ENCODE measurements around the gene R3HDML. TPM values are rescaled to one million over a fixed set of nuclear protein-coding genes. Genes with fewer than 3 reads are reported as not detected.

Gene R3HDML
- total and polyA plus RNA-seq, 2 of the 13 experiments (the other 11 are each of a cell fraction or from before 2014, with no cell fraction given): not detected

- TF ChIP-seq, protein P1, sequence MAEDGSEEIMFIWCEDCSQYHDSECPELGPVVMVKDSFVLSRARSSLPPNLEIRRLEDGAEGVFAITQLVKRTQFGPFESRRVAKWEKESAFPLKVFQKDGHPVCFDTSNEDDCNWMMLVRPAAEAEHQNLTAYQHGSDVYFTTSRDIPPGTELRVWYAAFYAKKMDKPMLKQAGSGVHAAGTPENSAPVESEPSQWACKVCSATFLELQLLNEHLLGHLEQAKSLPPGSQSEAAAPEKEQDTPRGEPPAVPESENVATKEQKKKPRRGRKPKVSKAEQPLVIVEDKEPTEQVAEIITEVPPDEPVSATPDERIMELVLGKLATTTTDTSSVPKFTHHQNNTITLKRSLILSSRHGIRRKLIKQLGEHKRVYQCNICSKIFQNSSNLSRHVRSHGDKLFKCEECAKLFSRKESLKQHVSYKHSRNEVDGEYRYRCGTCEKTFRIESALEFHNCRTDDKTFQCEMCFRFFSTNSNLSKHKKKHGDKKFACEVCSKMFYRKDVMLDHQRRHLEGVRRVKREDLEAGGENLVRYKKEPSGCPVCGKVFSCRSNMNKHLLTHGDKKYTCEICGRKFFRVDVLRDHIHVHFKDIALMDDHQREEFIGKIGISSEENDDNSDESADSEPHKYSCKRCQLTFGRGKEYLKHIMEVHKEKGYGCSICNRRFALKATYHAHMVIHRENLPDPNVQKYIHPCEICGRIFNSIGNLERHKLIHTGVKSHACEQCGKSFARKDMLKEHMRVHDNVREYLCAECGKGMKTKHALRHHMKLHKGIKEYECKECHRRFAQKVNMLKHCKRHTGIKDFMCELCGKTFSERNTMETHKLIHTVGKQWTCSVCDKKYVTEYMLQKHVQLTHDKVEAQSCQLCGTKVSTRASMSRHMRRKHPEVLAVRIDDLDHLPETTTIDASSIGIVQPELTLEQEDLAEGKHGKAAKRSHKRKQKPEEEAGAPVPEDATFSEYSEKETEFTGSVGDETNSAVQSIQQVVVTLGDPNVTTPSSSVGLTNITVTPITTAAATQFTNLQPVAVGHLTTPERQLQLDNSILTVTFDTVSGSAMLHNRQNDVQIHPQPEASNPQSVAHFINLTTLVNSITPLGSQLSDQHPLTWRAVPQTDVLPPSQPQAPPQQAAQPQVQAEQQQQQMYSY (CRISPR knock-in tag; IDR thresholded peaks at IDR 0.05): no peak
- peak; percentile 65; the same call in 1 of the 2 replicates for TF ChIP-seq SOX5 (CRISPR knock-in tag; IDR thresholded peaks at IDR 0.05; ENCODE audit: borderline replicate concordance)
- 0 out of 2 replicates have a peak, but pooled peaks have one; percentile 10 for TF ChIP-seq MIER2 (CRISPR knock-in tag; IDR thresholded peaks at IDR 0.05)
- TF ChIP-seq ZFP41 (CRISPR knock-in tag; IDR thresholded peaks at IDR 0.05; ENCODE audit: borderline replicate concordance): no peak
- TF ChIP-seq, protein P2, sequence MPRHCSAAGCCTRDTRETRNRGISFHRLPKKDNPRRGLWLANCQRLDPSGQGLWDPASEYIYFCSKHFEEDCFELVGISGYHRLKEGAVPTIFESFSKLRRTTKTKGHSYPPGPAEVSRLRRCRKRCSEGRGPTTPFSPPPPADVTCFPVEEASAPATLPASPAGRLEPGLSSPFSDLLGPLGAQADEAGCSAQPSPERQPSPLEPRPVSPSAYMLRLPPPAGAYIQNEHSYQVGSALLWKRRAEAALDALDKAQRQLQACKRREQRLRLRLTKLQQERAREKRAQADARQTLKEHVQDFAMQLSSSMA (CRISPR knock-in tag; IDR thresholded peaks at IDR 0.05): 0 out of 2 replicates have a peak, but pooled peaks have one; percentile 37
- 0 out of 2 replicates have a peak, but pooled peaks have one; percentile 2 for TF ChIP-seq ZSCAN29 (CRISPR knock-in tag; conservative IDR thresholded peaks at IDR 0.05)
- TF ChIP-seq RELA (CRISPR knock-in tag; IDR thresholded peaks at IDR 0.05): no peak
- TF ChIP-seq, protein P3, sequence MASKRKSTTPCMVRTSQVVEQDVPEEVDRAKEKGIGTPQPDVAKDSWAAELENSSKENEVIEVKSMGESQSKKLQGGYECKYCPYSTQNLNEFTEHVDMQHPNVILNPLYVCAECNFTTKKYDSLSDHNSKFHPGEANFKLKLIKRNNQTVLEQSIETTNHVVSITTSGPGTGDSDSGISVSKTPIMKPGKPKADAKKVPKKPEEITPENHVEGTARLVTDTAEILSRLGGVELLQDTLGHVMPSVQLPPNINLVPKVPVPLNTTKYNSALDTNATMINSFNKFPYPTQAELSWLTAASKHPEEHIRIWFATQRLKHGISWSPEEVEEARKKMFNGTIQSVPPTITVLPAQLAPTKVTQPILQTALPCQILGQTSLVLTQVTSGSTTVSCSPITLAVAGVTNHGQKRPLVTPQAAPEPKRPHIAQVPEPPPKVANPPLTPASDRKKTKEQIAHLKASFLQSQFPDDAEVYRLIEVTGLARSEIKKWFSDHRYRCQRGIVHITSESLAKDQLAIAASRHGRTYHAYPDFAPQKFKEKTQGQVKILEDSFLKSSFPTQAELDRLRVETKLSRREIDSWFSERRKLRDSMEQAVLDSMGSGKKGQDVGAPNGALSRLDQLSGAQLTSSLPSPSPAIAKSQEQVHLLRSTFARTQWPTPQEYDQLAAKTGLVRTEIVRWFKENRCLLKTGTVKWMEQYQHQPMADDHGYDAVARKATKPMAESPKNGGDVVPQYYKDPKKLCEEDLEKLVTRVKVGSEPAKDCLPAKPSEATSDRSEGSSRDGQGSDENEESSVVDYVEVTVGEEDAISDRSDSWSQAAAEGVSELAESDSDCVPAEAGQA (IDR thresholded peaks at IDR 0.05; ENCODE audit: low read depth): 0 out of 2 replicates have a peak, but pooled peaks have one; percentile 27
- TF ChIP-seq, protein P3 (CRISPR knock-in tag; IDR thresholded peaks at IDR 0.05; ENCODE audit: borderline replicate concordance): no peak
- 0 out of 2 replicates have a peak, but pooled peaks have one; percentile 3 for TF ChIP-seq EEA1 (CRISPR knock-in tag; IDR thresholded peaks at IDR 0.05; ENCODE audit: borderline replicate concordance)
- 0 out of 2 replicates have a peak, but pooled peaks have one; percentile 25 for TF ChIP-seq ZKSCAN8 (CRISPR knock-in tag; IDR thresholded peaks at IDR 0.05; ENCODE audit: borderline replicate concordance)
- TF ChIP-seq, protein P4, sequence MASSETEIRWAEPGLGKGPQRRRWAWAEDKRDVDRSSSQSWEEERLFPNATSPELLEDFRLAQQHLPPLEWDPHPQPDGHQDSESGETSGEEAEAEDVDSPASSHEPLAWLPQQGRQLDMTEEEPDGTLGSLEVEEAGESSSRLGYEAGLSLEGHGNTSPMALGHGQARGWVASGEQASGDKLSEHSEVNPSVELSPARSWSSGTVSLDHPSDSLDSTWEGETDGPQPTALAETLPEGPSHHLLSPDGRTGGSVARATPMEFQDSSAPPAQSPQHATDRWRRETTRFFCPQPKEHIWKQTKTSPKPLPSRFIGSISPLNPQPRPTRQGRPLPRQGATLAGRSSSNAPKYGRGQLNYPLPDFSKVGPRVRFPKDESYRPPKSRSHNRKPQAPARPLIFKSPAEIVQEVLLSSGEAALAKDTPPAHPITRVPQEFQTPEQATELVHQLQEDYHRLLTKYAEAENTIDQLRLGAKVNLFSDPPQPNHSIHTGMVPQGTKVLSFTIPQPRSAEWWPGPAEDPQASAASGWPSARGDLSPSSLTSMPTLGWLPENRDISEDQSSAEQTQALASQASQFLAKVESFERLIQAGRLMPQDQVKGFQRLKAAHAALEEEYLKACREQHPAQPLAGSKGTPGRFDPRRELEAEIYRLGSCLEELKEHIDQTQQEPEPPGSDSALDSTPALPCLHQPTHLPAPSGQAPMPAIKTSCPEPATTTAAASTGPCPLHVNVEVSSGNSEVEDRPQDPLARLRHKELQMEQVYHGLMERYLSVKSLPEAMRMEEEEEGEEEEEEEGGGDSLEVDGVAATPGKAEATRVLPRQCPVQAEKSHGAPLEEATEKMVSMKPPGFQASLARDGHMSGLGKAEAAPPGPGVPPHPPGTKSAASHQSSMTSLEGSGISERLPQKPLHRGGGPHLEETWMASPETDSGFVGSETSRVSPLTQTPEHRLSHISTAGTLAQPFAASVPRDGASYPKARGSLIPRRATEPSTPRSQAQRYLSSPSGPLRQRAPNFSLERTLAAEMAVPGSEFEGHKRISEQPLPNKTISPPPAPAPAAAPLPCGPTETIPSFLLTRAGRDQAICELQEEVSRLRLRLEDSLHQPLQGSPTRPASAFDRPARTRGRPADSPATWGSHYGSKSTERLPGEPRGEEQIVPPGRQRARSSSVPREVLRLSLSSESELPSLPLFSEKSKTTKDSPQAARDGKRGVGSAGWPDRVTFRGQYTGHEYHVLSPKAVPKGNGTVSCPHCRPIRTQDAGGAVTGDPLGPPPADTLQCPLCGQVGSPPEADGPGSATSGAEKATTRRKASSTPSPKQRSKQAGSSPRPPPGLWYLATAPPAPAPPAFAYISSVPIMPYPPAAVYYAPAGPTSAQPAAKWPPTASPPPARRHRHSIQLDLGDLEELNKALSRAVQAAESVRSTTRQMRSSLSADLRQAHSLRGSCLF (CRISPR knock-in tag; IDR thresholded peaks at IDR 0.05; ENCODE audit: borderline replicate concordance): no peak
Observed at GRCh38 chr20:44356353-44356723, 19.5 kb downstream of the R3HDML start (continued).

All from HepG2 (cell line).